Psoas muscle (tissue), 8 donors: ENCODE measurements around the gene SORCS3. TPM values are rescaled to one million over a fixed set of nuclear protein-coding genes. Genes with fewer than 3 reads are reported as not detected.

ENCODE experiments used
- ATAC-seq, 4 donors: fragments of 200-7000 bp; cut with Tn5 transposase; one replicate each; pipeline ENCODE4 v1.9.1; 2020; ENCODE audit warnings: moderate library complexity in 3 of 4, mild to moderate bottlenecking in 2 of 4
- DNase-seq, 2 donors: peaks; one replicate each; pipeline ENCODE4 v3.0.0-alpha.2; 2020
- H3K27ac ChIP-seq: fragments of 200-600 bp; one replicate; pipeline ENCODE4 v1.8.0; 2022
- H3K27me3 ChIP-seq, 3 donors: fragments of 200-600 bp in 1 of 3; one replicate each; pipeline versions ENCODE4 v1.6.1 to v1.8.0; 2013 to 2022; ENCODE audit warnings: low read length in 2 of 3, mild to moderate bottlenecking in 2 of 3, moderate library complexity in 1 of 3; ENCODE audit not compliant: insufficient read depth in 3 of 3
- H3K36me3 ChIP-seq, 2 donors: fragments of 200-600 bp in 1 of 2; one replicate each; pipeline versions ENCODE4 v1.6.1 to v1.8.0; 2013 to 2022; ENCODE audit warnings: low read depth in 1 of 2, mild to moderate bottlenecking in 1 of 2, moderate library complexity in 1 of 2; ENCODE audit not compliant: insufficient read depth in 1 of 2
- H3K4me1 ChIP-seq: fragments of 200-600 bp; one replicate; pipeline ENCODE4 v1.8.0; 2022
- H3K4me3 ChIP-seq: fragments of 200-600 bp; one replicate; pipeline ENCODE4 v1.8.0; 2022; ENCODE audit warnings: mild to moderate bottlenecking
- H3K9me3 ChIP-seq: fragments of 200-600 bp; one replicate; pipeline ENCODE4 v1.8.0; 2022
- CTCF ChIP-seq: fragments of 200-600 bp; IDR thresholded peaks from one replicate; pipeline ENCODE4 v1.8.0; 2022; ENCODE audit warnings: antibody characterized with exemption
- WGBS, 3 donors: extraction: QIAGEN DNeasy Blood & Tissue Kit; methylation state at CpG; one replicate each; pipeline versions ENCODE4 v1.1.6 to v1.1.7; 2013; 5-methylcytosine and 5-hydroxymethylcytosine counted together
- intact Hi-C, 2 donors: fragments of 100-400 bp; cut with DNase I; formaldehyde crosslinking; loops; one replicate each; pipeline versions ENCODE4 v1.11.0 to v1.14.2; 2022
- polyA plus RNA-seq, 3 donors: library from polyadenylated mRNA; stranded (reverse); fragments of 200-250 nt; gene quantifications; one replicate each; pipeline ENCODE4 v1.2.3, GENCODE V29; 2013
- total RNA-seq, 4 donors: library from RNA; stranded (reverse); fragmentation: NEBNext Ultra II Directional in 2 of 4; extraction: Animal tissue kit (Norgen Biotek cat#: 25700) in 2 of 4; gene quantifications; one replicate each; pipeline versions ENCODE4 v1.2.1 to v1.2.4, GENCODE V29; 2021 to 2023
- donor health status: healthy with polysubstance abuse.
- donor health status: DM: no; HTN: no; CAD: no; lungs with moderate emphysema.
- donor health status: Bipolar disorder and iron deficiency.
- donor health status: healthy.
- donor health status: DM: yes; HTN: yes; CAD: no.
- donor health status: DM: no; HTN: no; CAD: no.
- donor health status: DM: no; HTN: no; CAD: no.
- donor health status: DM: yes; HTN: yes; CAD: no.

Gene SORCS3
- total and polyA plus RNA-seq, 7 donors: 0.01 TPM; not detected in 6

- ATAC-seq: no peak
- H3K4me1 ChIP-seq: no peaks in the 10 kb centered on the region
- intact Hi-C loops: no loop called here
- H3K9me3 ChIP-seq: no peaks in the 10 kb centered on the region
- TF ChIP-seq CTCF: no peak
- peaks cover 0 to 1% (median 0%) of the 10 kb centered on the region in 3 donors for H3K27me3 ChIP-seq
- no peak overlapping the region for H3K27ac ChIP-seq
- no peak for DNase-seq
- H3K4me3 ChIP-seq: no peak overlapping the region
- no peaks in the 10 kb centered on the region for H3K36me3 ChIP-seq
- 83 to 89% (median 88%) methylated on average over 4 of the region's 4 CpGs for WGBS, 3 donors
Measured at GRCh38 chr10:105161149-105161548, 520.1 kb downstream of the SORCS3 start.

DNA sequence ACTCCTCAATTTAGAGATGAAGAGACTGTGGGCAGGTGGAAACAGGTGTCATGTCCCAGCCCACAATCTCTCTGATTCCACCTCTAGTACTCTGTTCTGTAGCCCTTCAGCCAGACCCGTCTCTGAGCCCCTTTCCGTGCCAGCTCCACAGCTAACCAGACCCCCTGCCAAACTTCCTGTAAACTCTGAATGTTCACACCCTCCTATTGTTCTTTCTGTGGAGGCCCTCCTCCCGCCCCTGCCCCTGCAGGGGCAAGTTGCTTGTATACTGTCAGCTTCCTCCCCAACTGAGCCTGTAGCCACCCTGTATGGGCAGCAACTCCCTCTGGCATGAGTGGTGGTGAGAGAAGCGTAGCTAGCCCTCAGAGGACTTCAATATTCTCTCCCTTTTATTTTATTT lies 520.7 kb downstream of the SORCS3 start:
- no peak for TF ChIP-seq CTCF
- Histone ChIP-seq H3K27ac (no peak overlapping the region), H3K9me3 (no peaks in the 10 kb centered on the region), H3K27me3 (peaks cover 0 to 1% (median 0%) of the 10 kb centered on the region in 3 donors), H3K4me1 (no peaks in the 10 kb centered on the region), H3K36me3 (no peaks in the 10 kb centered on the region), H3K4me3 (no peak overlapping the region)
- intact Hi-C loops: no loop called here
- ATAC-seq: no peak
- no peak for DNase-seq
- WGBS, 3 donors: 34 to 43% (median 41%) methylated on average over 4 of the region's 4 CpGs

DNA sequence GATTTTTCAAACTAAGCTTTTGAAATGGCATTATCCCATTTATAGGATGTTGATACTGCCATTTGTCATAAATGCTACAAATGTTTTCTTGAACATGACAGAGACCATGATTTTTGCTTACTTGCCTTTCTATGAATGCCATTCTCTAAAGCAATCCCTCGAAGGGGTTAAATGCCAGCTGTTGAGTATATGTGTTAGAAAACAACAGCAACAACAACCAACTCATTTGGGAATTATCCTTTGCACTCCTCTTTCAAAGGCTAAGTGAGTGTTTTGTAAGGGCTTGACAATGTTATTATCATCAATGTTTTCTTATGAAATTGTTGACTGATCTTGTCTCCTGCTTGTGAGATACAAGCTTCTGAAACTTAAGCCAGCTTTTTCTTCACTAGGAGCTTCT lies 529.4 kb downstream of the SORCS3 start:
- intact Hi-C loops: no loop called here
- Histone ChIP-seq H3K9me3 (peaks cover 4% of the 10 kb centered on the region), H3K4me3 (no peak overlapping the region), H3K27me3 (no peaks in the 10 kb centered on the region), H3K27ac (no peak overlapping the region), H3K4me1 (no peaks in the 10 kb centered on the region), H3K36me3 (no peaks in the 10 kb centered on the region)
- no peak for TF ChIP-seq CTCF
- 44 to 69% (median 55%) methylated on average over 1 of the region's 1 CpG for WGBS, 3 donors
- DNase-seq (no peak), ATAC-seq (no peak)

GRCh38 chr10:105171945-105172344 lies 530.9 kb downstream of the SORCS3 start:
- WGBS, 3 donors: 74 to 88% (median 84%) methylated on average over 3 of the region's 3 CpGs
- Histone ChIP-seq H3K27me3 (no peaks in the 10 kb centered on the region), H3K4me1 (no peaks in the 10 kb centered on the region), H3K9me3 (peaks cover 4% of the 10 kb centered on the region), H3K27ac (no peak overlapping the region), H3K36me3 (no peaks in the 10 kb centered on the region), H3K4me3 (no peak overlapping the region)
- intact Hi-C loops: no loop called here
- no peak for TF ChIP-seq CTCF
- no peak for DNase-seq
- no peak for ATAC-seq

DNA sequence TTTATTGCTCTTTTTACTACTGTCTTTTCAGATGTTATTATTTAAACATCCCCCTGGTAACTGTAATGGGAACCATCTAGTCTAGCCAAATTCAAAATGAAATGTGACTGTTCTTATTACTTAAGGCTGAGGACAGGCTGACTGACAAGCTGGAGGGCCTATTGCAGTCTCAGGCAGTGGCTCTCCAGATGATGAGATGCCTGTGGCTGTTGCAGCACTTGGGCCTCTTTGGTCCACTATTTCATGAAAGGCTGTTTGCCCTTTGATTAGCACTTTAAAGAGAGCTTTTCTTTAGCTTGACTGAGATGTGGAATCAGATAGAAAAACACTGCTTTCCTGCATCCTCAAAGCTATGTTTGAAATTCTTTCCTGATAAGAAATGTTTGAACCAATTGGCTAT lies 540.5 kb downstream of the SORCS3 start:
- Histone ChIP-seq H3K9me3 (no peaks in the 10 kb centered on the region), H3K4me1 (no peaks in the 10 kb centered on the region), H3K27me3 (no peaks in the 10 kb centered on the region), H3K36me3 (no peaks in the 10 kb centered on the region), H3K27ac (no peak overlapping the region), H3K4me3 (no peak overlapping the region)
- TF ChIP-seq CTCF: no peak
- no peak for ATAC-seq
- no peak for DNase-seq
- intact Hi-C loops: no loop called here
